Fibroblast of skin of left quadriceps (primary cell): ENCODE data around the gene FXR1.
A peak's percentile ranks its signal among the peaks of the same experiment; 100 is the strongest.
"Not testable (repeated sequence)": the region's sequence is repeated elsewhere in the genome, so short reads cannot be mapped to it uniquely, and the experiment has no call there.

ENCODE experiments used
- DNase-seq, 2 experiments: peaks; one replicate each; pipeline ENCODE4 v3.0.0-alpha.2; 2013; ENCODE audit warnings: low read depth in 2 of 2

FXR1 gene

GRCh38 chr3:180934638-180935037 lies 22.2 kb downstream of the FXR1 start:
- DNase-seq = no peak

- no peak for DNase-seq
These were observed 28.4 kb downstream of the FXR1 start for GRCh38 chr3:180940826-180941225.

GRCh38 chr3:180947761-180948390 lies 35.4 kb downstream of the FXR1 start:
- no peak for DNase-seq

GRCh38 chr3:180959691-180960090 lies 47.2 kb downstream of the FXR1 start:
- DNase-seq = no peak

- DNase-seq = no peak
These were observed 48.6 kb downstream of the FXR1 start for GRCh38 chr3:180961087-180961486.

GRCh38 chr3:180961552-180961951 lies 49.1 kb downstream of the FXR1 start:
- DNase-seq = no peak

- DNase-seq = no peak
These were observed 50.1 kb downstream of the FXR1 start for GRCh38 chr3:180962530-180962929.

- DNase-seq = no peak
These were observed 58.5 kb downstream of the FXR1 start for GRCh38 chr3:180970931-180971330.

- DNase-seq = no peak
These were observed 61.1 kb downstream of the FXR1 start for GRCh38 chr3:180973543-180973942.

GRCh38 chr3:180974286-180974685 lies 61.8 kb downstream of the FXR1 start:
- no peak for DNase-seq

- no peak for DNase-seq
These were observed 65.0 kb downstream of the FXR1 start for GRCh38 chr3:180977498-180977897.

- no peak for DNase-seq
These were observed 67.5 kb downstream of the FXR1 start for GRCh38 chr3:180979961-180980360.

- no peak for DNase-seq
These were observed 68.1 kb downstream of the FXR1 start for GRCh38 chr3:180980611-180981010.

GRCh38 chr3:180981912-180982311 lies 69.4 kb downstream of the FXR1 start:
- no peak for DNase-seq

- DNase-seq = no peak
These were observed 70.7 kb downstream of the FXR1 start for GRCh38 chr3:180983136-180983535.

GRCh38 chr3:180986366-180986765 lies 73.9 kb downstream of the FXR1 start:
- not testable (repeated sequence) for DNase-seq

- no peak for DNase-seq
These were observed 74.9 kb downstream of the FXR1 start for GRCh38 chr3:180987344-180987743.

GRCh38 chr3:180989291-180990163 lies 77.1 kb downstream of the FXR1 start, which contains the start of gene DNAJC19:
DNAJC19 (minus strand) TSS chr3:180989736; CDS start chr3:180989602, 134 bp downstream.
- DNase-seq = peak; percentile 90 to 92

- DNase-seq = no peak
These were observed 78.0 kb downstream of the FXR1 start for GRCh38 chr3:180990505-180990904.

- no peak for DNase-seq
These were observed 84.0 kb downstream of the FXR1 start for GRCh38 chr3:180996415-180996932.

- not testable (repeated sequence) for DNase-seq
These were observed 89.9 kb downstream of the FXR1 start for GRCh38 chr3:181002331-181002730.

GRCh38 chr3:181003469-181003868 lies 91.0 kb downstream of the FXR1 start:
- not testable (repeated sequence) for DNase-seq

GRCh38 chr3:181006541-181006940 lies 94.1 kb downstream of the FXR1 start:
- DNase-seq = no peak
